ENCODE results near the gene BICD1. TPM values are rescaled to one million over a fixed set of nuclear protein-coding genes. Genes with fewer than 3 reads are reported as not detected.
A peak's percentile ranks its signal among the peaks of the same experiment; 100 is the strongest.

BICD1 gene
- total RNA-seq, 1 donor from 2014 or later = 87.9 TPM

DNA sequence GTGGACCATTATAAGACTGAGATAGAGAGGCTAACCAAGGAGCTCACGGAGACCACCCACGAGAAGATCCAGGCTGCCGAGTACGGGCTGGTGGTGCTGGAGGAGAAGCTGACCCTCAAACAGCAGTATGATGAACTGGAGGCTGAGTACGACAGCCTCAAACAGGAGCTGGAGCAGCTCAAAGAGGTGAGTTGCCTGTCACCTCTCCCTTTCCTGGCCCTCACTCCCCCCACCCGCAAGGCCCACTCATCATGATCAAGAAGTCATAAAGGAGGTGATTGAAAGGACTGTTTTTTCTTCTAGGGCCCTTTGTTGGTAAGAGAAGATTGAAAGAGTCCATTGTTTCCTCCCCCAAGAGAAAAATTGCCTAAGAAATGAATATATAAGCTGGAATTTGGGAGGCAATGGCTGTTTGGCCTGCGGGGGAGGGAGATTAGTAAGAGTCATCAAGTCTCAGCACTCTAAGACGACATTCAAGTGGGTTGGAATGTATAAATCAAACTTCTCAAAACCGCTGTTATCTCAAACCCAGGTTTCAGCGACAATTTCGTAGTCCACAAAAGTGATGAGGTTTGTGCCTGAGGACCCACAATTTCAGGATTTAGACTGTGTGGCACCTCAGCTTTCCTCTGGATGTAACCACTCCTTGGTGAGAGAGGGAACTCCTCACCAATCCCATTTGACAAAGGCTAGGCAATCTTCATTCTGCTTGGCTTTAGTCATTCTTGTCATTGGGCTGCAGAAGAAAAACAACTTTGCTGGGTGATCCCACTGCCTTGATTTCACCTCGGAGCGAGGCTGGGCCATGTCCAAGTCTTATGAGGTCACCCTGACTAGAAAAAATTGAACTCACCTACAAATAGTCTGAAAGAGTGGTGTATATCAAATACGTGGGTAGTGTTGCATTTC, 966 bp downstream of the BICD1 start:
- TF ChIP-seq, protein P1, sequence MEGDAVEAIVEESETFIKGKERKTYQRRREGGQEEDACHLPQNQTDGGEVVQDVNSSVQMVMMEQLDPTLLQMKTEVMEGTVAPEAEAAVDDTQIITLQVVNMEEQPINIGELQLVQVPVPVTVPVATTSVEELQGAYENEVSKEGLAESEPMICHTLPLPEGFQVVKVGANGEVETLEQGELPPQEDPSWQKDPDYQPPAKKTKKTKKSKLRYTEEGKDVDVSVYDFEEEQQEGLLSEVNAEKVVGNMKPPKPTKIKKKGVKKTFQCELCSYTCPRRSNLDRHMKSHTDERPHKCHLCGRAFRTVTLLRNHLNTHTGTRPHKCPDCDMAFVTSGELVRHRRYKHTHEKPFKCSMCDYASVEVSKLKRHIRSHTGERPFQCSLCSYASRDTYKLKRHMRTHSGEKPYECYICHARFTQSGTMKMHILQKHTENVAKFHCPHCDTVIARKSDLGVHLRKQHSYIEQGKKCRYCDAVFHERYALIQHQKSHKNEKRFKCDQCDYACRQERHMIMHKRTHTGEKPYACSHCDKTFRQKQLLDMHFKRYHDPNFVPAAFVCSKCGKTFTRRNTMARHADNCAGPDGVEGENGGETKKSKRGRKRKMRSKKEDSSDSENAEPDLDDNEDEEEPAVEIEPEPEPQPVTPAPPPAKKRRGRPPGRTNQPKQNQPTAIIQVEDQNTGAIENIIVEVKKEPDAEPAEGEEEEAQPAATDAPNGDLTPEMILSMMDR (IDR thresholded peaks at IDR 0.05; ENCODE audit: unreplicated experiment) = no peak
- H3K4me3 Mint-ChIP-seq (ENCODE audit: unreplicated experiment) = peak overlapping the region; percentile 99
- H3K36me3 Mint-ChIP-seq (ENCODE audit: low read depth, unreplicated experiment) = peaks cover 10% of the 10 kb centered on the region
- H3K9me3 Mint-ChIP-seq (ENCODE audit: unreplicated experiment) = no peaks in the 10 kb centered on the region
- H3K27ac Mint-ChIP-seq (ENCODE audit: unreplicated experiment) = peak overlapping the region; percentile 96
- DNase-seq (ENCODE audit: low spot score) = peak; percentile 18
- peaks cover 34% of the 10 kb centered on the region for H3K4me1 Mint-ChIP-seq (ENCODE audit: unreplicated experiment)
- peaks cover 14% of the 10 kb centered on the region for H3K27me3 Mint-ChIP-seq (ENCODE audit: unreplicated experiment)

DNA sequence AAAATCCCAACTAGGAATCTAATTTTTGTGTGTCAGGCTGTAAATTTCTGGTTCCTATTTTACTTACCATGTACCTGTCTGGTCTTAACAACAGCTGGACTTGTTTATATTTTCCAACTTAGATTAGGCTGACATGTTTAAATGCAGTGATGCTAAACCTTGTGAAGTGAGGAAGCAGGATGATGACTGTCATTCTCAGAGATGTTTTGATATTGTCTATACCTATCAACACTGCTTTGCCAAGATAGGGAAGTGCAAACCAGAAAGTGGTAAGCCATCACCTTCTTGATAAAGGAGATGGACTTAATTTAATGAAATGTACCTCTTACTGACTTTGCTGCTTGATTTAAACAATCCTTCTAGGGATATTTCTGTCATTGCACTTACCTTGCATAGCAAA, 2.1 kb downstream of the BICD1 start:
- H3K27ac Mint-ChIP-seq (ENCODE audit: unreplicated experiment) = peak overlapping the region; percentile 61
- TF ChIP-seq, protein P1 (IDR thresholded peaks at IDR 0.05; ENCODE audit: unreplicated experiment) = no peak
- DNase-seq (ENCODE audit: low spot score) = no peak
- H3K4me3 Mint-ChIP-seq (ENCODE audit: unreplicated experiment) = peak overlapping the region; percentile 96
- H3K27me3 Mint-ChIP-seq (ENCODE audit: unreplicated experiment) = peaks cover 14% of the 10 kb centered on the region
- H3K9me3 Mint-ChIP-seq (ENCODE audit: unreplicated experiment) = no peaks in the 10 kb centered on the region
- peaks cover 14% of the 10 kb centered on the region for H3K36me3 Mint-ChIP-seq (ENCODE audit: low read depth, unreplicated experiment)
- peaks cover 38% of the 10 kb centered on the region for H3K4me1 Mint-ChIP-seq (ENCODE audit: unreplicated experiment)

DNA sequence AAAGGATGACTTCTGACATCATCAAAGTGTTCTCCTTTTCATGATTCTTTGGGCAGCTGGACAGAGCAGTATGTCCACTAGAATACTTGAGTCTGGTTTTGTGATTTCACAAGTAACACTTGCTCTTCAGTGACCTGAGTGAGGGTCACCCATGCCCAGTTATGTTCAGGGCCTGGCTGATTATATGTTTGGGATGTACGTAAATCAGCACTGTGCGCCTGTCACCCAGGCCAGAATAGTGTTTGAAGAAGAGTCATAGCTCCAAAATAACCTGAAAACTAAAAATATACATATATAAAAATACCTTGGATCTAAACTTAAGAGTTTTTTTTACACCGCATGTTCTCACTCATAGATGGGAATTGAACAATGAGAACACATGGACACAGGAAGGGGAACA, 3.8 kb downstream of the BICD1 start:
- DNase-seq (ENCODE audit: low spot score) = no peak
- Mint-ChIP-seq H3K27me3 (ENCODE audit: unreplicated experiment) (peaks cover 14% of the 10 kb centered on the region), H3K27ac (ENCODE audit: unreplicated experiment) (no peak overlapping the region), H3K4me1 (ENCODE audit: unreplicated experiment) (peaks cover 37% of the 10 kb centered on the region), H3K9me3 (ENCODE audit: unreplicated experiment) (no peaks in the 10 kb centered on the region), H3K36me3 (ENCODE audit: low read depth, unreplicated experiment) (peaks cover 18% of the 10 kb centered on the region), H3K4me3 (ENCODE audit: unreplicated experiment) (peak overlapping the region; percentile 9)
- TF ChIP-seq, protein P1 (IDR thresholded peaks at IDR 0.05; ENCODE audit: unreplicated experiment) = no peak

DNA sequence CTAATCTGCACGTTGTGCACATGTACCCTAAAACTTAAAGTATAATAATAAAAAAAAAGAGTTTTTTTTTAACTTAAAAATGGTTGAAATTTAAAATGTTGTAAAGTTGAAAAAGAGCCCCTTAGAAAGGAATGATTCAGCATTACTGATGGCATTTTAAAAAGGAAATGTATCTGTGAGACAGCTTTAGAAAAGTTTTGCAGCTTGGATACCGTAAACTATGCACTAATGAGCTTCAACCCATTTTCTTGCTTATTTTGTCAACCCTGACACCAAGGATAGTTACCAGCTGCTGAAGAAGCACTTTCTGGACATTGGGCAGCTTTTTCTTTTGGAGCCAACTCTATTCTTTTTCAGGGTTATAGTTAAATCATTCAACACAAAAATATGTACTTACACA, 4.3 kb downstream of the BICD1 start:
- no peak for DNase-seq (ENCODE audit: low spot score)
- peaks cover 38% of the 10 kb centered on the region for H3K4me1 Mint-ChIP-seq (ENCODE audit: unreplicated experiment)
- no peaks in the 10 kb centered on the region for H3K9me3 Mint-ChIP-seq (ENCODE audit: unreplicated experiment)
- H3K27ac Mint-ChIP-seq (ENCODE audit: unreplicated experiment) = no peak overlapping the region
- peaks cover 14% of the 10 kb centered on the region for H3K36me3 Mint-ChIP-seq (ENCODE audit: low read depth, unreplicated experiment)
- no peak overlapping the region for H3K4me3 Mint-ChIP-seq (ENCODE audit: unreplicated experiment)
- H3K27me3 Mint-ChIP-seq (ENCODE audit: unreplicated experiment) = peaks cover 9% of the 10 kb centered on the region
- TF ChIP-seq, protein P1 (IDR thresholded peaks at IDR 0.05; ENCODE audit: unreplicated experiment) = no peak

Data from endothelial cell (in vitro differentiated cells).